GM18951 (cell line): ENCODE results near the gene ZBTB22.
"Not testable (repeated sequence)": the region's sequence is repeated elsewhere in the genome, so short reads cannot be mapped to it uniquely, and the experiment has no call there.

Experiments
- POLR2A ChIP-seq: IDR thresholded peaks from 4 replicates; pipeline ENCODE4 v1.6.1; 2011; ENCODE audit warnings: mild to moderate bottlenecking; ENCODE audit not compliant: insufficient read length, insufficient read depth; ENCODE audit errors: extremely low read depth
- in situ Hi-C: fragments of 300-500 bp; cut with MboI; formaldehyde crosslinking; loops from one replicate; pipeline ENCODE4 v1.12.0; 2022; ENCODE audit warnings: low sequenced_read_pairs, mixed read lengths, inconsistent platforms; ENCODE audit not compliant: unreplicated experiment

Gene ZBTB22

GRCh38 chr6:33344701-33345697 lies 27.5 kb upstream of the ZBTB22 start:
- TF ChIP-seq POLR2A, result no peak

GRCh38 chr6:33343953-33344611 lies 26.5 kb upstream of the ZBTB22 start:
- no peak for TF ChIP-seq POLR2A
- in situ Hi-C loops, result no loop called here

More at GRCh38 chr6:33344701-33345697, 27.5 kb upstream of the ZBTB22 start:
- in situ Hi-C loops, result no loop called here

- in situ Hi-C loops, result not testable (repeated sequence)
These were observed 26.0 kb upstream of the ZBTB22 start for GRCh38 chr6:33343606-33343952.

GRCh38 chr6:33339193-33339592 lies 21.6 kb upstream of the ZBTB22 start:
- in situ Hi-C loops, result no loop called here
- no peak for TF ChIP-seq POLR2A

DNA sequence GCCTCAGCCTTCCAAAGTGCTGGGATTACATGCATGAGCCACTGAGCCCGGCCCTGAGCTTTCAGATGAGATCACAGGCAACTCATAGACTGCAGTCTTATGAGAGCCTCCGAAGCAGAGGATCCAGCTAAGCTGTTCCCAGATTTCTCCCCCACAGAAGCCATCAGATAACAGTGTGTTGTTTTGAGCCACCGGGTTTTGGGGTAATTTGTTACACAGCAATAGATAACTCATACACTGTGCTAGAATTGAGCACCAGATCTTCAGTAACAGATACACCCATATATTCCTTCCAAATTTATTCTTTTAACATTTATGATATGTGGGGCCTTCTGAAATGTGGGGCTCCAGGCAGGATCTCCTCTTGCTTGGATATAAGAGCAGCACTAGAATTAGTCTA lies 19.0 kb upstream of the ZBTB22 start:
- TF ChIP-seq POLR2A, result no peak
- in situ Hi-C loops, result no loop called here

DNA sequence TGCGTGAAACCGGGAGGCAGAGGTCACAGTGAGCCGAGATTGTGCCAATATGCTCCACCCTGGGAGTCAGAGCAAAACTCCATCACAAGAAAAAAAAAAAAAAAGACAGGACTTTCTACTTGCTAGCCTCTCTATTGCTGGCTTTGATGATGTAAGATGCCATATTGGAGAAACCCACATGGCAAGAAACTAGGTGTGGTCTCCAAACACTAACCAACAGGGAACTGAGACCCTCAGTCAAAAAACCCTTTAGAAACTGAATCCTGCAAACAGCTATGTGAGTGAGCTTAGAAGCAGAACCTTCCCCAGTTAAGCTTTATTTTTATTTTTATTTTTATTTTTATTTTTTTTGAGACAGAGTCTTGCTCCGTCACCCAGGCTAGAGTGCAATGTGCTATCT lies 18.4 kb upstream of the ZBTB22 start:
- in situ Hi-C loops, result no loop called here
- TF ChIP-seq POLR2A, result no peak

GRCh38 chr6:33333666-33334065 lies 16.1 kb upstream of the ZBTB22 start:
- in situ Hi-C loops, result no loop called here
- no peak for TF ChIP-seq POLR2A

GRCh38 chr6:33330736-33331135 lies 13.2 kb upstream of the ZBTB22 start:
- no peak for TF ChIP-seq POLR2A
- in situ Hi-C loops, result no loop called here

DNA sequence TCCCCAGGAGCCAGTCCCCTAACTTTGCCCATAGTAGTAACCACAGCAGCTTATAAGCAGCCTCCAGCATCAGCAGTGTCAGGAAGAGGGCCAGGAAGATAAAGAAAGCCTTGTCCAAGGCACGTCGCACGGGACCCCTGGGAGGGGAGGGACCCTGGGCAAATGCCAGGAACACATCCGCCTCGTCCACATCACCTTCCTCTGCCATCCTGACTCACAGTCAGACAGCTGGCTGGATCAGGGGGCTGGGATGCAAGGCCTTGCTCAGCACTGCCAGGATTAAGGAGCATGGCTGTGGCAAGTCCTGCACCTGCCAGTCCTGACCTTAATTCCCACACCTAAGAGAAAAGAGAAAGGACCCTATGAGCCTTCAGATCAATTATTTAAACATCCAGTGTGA lies 11.5 kb upstream of the ZBTB22 start:
- in situ Hi-C loops, result no loop called here
- no peak for TF ChIP-seq POLR2A

DNA sequence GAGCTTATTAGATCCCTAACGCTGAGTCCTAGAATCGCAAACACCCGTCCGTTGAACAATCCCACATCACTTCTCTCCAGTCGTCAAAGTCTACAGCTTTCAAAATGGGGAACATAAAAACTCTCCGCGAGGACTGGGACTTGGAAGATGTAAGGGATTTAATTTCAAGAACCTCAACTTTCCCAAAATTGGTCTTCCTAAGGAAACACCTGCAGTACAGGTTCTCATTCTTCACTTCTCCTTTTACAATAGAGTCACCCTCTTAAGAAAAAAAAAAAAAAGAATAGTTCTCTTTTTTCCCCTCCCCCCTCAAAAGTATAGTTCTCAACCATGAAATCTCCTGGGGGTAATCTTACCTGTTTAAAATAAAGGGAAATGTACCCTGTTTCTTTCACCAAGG lies 6.6 kb upstream of the ZBTB22 start:
- in situ Hi-C loops, result no loop called here
- TF ChIP-seq POLR2A, result no peak

DNA sequence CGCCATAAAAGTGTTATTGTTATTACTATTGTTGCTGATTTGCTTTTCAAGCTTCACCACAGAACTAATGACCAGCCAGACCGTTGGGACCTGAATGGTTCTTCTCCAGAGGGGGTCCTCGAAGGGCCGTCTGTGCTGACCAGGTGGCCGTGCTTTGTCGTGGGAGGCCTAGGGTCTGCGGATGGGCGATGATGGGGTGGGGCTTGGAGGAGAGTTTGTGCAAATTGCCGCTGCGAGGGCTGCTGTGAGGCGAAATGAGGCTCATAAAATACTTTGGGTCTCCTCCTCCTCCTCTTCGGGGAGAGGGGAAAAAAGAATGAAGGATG lies 6.0 kb upstream of the ZBTB22 start:
- no peak for TF ChIP-seq POLR2A
- in situ Hi-C loops, result no loop called here

DNA sequence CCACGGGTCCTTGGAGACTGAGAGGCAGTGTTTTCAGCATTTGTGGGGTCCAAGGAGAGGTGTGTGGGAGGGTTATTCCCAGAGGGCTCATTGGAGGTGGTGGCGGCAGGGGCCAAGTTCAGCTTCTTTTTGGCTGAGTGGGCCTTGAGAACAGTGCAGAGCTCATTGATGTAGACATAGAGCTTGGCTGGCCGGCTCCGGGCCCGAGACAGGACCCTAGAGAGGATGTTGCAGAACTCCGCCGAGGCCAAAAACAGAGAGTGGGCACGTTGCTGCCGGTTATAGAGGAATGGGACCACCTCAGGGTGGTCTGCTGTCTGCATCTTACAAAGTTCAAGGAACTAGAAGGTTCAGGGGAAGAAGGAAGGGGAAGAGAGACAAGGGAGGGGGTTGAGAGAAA lies 3.7 kb upstream of the ZBTB22 start:
- TF ChIP-seq POLR2A, result no peak
- in situ Hi-C loops, result no loop called here

DNA sequence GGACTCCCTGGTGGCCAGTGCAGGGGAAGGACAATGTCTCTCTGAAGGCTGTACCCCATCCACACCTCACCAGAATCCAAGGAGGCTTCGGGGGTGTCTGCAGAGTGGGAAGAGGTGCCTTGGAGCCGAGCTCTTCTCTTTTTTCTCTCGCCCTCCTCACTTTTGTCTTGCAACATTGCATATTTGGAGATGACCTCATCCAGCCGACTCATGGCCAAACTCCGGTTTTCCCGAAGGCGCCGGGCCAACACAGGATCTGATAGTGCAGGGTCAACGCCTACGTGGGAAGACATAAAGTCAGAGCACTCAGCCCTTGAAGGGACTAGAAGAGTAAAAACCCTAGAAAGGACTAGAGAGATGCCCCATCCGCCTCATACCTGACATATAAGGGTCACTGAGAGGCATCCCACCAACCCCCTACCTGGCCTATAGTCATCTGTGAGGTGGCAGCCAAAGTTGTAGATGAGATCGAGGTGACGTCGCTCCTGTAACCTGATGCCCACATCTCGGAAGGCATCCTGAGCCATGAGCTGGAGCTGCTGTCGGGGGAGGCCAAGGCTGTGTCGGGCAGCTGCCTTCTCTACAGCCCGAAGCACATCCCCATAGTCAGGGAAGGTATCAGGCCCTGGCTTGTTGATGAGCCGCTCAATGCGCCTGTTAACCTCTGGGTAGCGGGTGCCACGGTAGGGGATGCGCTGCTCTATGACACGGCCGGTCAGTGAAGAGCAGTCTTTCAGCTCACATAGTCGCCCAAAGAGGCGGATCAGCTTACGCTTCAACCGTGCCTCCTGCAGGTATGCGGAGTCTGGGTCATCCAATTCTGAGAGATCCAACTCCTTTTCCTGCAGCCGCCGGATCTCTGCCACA lies 3.0 kb upstream of the ZBTB22 start:
- in situ Hi-C loops, result no loop called here
- TF ChIP-seq POLR2A, result no peak
